Measurements from ENCODE around the gene CBLB.

DNA sequence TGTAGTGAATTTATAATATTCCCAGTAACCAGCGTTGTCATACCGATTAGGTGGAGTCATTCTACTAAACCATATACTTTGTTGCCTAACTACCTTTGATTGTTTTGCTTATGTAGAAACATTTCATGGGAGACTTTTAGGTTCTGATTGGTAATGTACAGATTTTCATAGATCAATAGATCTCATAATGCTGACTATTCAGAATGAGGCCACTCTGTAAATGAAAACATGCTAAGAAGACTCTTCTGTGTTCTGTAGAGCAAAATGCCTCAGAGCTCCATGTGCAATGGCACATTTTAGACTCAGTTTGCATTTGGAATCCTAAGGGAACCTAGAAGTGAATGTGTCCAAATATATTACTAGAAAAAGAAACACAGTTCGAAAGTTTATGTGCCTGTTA lies 20.0 kb downstream of the CBLB start:
- TF ChIP-seq, protein P1, sequence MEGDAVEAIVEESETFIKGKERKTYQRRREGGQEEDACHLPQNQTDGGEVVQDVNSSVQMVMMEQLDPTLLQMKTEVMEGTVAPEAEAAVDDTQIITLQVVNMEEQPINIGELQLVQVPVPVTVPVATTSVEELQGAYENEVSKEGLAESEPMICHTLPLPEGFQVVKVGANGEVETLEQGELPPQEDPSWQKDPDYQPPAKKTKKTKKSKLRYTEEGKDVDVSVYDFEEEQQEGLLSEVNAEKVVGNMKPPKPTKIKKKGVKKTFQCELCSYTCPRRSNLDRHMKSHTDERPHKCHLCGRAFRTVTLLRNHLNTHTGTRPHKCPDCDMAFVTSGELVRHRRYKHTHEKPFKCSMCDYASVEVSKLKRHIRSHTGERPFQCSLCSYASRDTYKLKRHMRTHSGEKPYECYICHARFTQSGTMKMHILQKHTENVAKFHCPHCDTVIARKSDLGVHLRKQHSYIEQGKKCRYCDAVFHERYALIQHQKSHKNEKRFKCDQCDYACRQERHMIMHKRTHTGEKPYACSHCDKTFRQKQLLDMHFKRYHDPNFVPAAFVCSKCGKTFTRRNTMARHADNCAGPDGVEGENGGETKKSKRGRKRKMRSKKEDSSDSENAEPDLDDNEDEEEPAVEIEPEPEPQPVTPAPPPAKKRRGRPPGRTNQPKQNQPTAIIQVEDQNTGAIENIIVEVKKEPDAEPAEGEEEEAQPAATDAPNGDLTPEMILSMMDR (IDR thresholded peaks at IDR 0.05): no peak
- no peak for TF ChIP-seq POLR2A (IDR thresholded peaks at IDR 0.05)

All from adrenal gland (tissue), 5 donors.